Glutamatergic neuron (in vitro differentiated cells): Measurements from ENCODE around the gene PTPRN2. TPM values are rescaled to one million over a fixed set of nuclear protein-coding genes. Genes with fewer than 3 reads are reported as not detected.

Experiments used
- DNase-seq: peaks from one replicate; pipeline ENCODE4 v3.0.0; 2022
- H3K27ac Mint-ChIP-seq: one replicate; pipeline ENCODE4 v1.8.0; 2020; ENCODE audit warnings: mild to moderate bottlenecking, mixed read lengths, inconsistent platforms; ENCODE audit not compliant: unreplicated experiment
- H3K27me3 Mint-ChIP-seq: one replicate; pipeline ENCODE4 v1.8.0; 2020; ENCODE audit warnings: mild to moderate bottlenecking, moderate library complexity, mixed read lengths, inconsistent platforms; ENCODE audit not compliant: unreplicated experiment
- H3K36me3 Mint-ChIP-seq: one replicate; pipeline ENCODE4 v1.8.0; 2020; ENCODE audit warnings: mild to moderate bottlenecking, mixed read lengths, inconsistent platforms; ENCODE audit not compliant: unreplicated experiment
- H3K4me1 Mint-ChIP-seq: one replicate; pipeline ENCODE4 v1.8.0; 2020; ENCODE audit warnings: mild to moderate bottlenecking, low read depth, mixed read lengths, inconsistent platforms; ENCODE audit not compliant: unreplicated experiment
- H3K4me3 Mint-ChIP-seq: one replicate; pipeline ENCODE4 v1.8.0; 2020; ENCODE audit warnings: mild to moderate bottlenecking, mixed read lengths, inconsistent platforms; ENCODE audit not compliant: unreplicated experiment
- H3K9me3 Mint-ChIP-seq: one replicate; pipeline ENCODE4 v1.8.0; 2020; ENCODE audit warnings: mild to moderate bottlenecking, moderate library complexity, mixed read lengths, inconsistent platforms; ENCODE audit not compliant: unreplicated experiment
- total RNA-seq: library from RNA; stranded (reverse); fragmentation: NEBNext Ultra II Directional; extraction: Animal tissue kit (Norgen Biotek cat#: 25700); gene quantifications from one replicate; pipeline ENCODE4 v1.2.1, GENCODE V29; 2021; ENCODE audit not compliant: unreplicated experiment
- TF ChIP-seq, protein P1 (sequence below): fragments of 200-600 bp; sonication (generic); IDR thresholded peaks from one replicate; pipeline ENCODE4 v1.5.0; 2021; ENCODE audit not compliant: partially characterized antibody, unreplicated experiment

PTPRN2 gene
- total RNA-seq, 1 donor from 2014 or later = 49.0 TPM

GRCh38 chr7:157597562-157597961 is 990.1 kb downstream of the PTPRN2 start:
- DNase-seq = no peak
- Mint-ChIP-seq H3K36me3 (peaks cover 7% of the 10 kb centered on the region), H3K4me1 (no peaks in the 10 kb centered on the region), H3K4me3 (no peak overlapping the region), H3K27me3 (peaks cover 10% of the 10 kb centered on the region), H3K9me3 (peaks cover 7% of the 10 kb centered on the region), H3K27ac (no peak overlapping the region)
- TF ChIP-seq, protein P1, sequence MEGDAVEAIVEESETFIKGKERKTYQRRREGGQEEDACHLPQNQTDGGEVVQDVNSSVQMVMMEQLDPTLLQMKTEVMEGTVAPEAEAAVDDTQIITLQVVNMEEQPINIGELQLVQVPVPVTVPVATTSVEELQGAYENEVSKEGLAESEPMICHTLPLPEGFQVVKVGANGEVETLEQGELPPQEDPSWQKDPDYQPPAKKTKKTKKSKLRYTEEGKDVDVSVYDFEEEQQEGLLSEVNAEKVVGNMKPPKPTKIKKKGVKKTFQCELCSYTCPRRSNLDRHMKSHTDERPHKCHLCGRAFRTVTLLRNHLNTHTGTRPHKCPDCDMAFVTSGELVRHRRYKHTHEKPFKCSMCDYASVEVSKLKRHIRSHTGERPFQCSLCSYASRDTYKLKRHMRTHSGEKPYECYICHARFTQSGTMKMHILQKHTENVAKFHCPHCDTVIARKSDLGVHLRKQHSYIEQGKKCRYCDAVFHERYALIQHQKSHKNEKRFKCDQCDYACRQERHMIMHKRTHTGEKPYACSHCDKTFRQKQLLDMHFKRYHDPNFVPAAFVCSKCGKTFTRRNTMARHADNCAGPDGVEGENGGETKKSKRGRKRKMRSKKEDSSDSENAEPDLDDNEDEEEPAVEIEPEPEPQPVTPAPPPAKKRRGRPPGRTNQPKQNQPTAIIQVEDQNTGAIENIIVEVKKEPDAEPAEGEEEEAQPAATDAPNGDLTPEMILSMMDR = no peak

DNA sequence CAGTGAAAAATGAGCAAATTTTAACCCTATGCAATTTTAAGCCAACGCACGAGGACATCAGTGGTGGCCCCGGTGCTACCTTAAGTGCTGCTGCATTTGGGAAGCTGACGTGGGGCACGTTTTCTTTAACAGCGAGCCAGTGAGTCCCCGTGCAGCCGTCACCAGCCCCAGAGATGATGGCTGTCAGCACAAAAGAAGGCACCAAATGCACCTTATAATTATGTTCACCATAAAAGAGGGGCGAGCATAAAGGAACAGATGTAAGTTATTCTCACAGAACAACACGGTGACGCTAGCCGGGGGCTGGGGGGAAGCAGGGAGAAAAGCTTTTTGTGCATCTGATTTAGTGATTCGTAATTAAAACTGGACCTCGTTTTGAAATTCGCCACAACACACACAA is 990.7 kb downstream of the PTPRN2 start:
- Mint-ChIP-seq H3K27ac (no peak overlapping the region), H3K9me3 (peaks cover 13% of the 10 kb centered on the region), H3K4me3 (no peak overlapping the region), H3K4me1 (no peaks in the 10 kb centered on the region), H3K27me3 (peaks cover 13% of the 10 kb centered on the region), H3K36me3 (peaks cover 14% of the 10 kb centered on the region)
- TF ChIP-seq, protein P1 = no peak
- DNase-seq = no peak

GRCh38 chr7:157596471-157596870 is 991.2 kb downstream of the PTPRN2 start:
- TF ChIP-seq, protein P1 = no peak

DNA sequence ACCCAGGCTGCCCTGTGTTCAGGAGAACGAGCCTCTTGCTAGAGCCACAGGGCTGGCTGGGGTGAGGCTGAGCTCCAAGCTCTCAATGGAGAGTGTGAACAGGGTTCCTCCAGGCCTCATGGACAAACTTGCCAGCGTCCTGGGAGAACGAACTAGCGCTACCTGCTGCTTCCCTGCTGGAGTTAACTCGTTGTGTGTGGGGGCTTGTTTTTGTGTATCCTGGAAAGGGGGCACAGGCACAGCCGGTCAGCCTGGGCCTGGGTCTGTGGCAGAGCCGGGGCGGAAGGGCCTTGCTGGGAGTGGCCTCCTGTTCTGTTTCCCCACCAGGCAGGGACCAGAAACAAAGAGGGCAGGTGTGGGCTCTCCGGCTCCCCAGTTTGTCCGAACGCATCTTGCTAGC is 991.6 kb downstream of the PTPRN2 start:
- Mint-ChIP-seq H3K4me3 (no peak overlapping the region), H3K9me3 (peaks cover 13% of the 10 kb centered on the region), H3K4me1 (no peaks in the 10 kb centered on the region)

More at GRCh38 chr7:157596471-157596870, 991.2 kb downstream of the PTPRN2 start:
- Mint-ChIP-seq H3K36me3 (peaks cover 18% of the 10 kb centered on the region), H3K9me3 (peaks cover 13% of the 10 kb centered on the region), H3K4me1 (no peaks in the 10 kb centered on the region), H3K27ac (no peak overlapping the region), H3K27me3 (peaks cover 13% of the 10 kb centered on the region), H3K4me3 (no peak overlapping the region)
- DNase-seq = no peak

GRCh38 chr7:157595086-157595855 is 992.4 kb downstream of the PTPRN2 start:
- H3K36me3 Mint-ChIP-seq = peaks cover 19% of the 10 kb centered on the region
- H3K9me3 Mint-ChIP-seq = peaks cover 13% of the 10 kb centered on the region
- no peak overlapping the region for H3K27ac Mint-ChIP-seq
- peak; percentile 3 for DNase-seq
- peaks cover 15% of the 10 kb centered on the region for H3K27me3 Mint-ChIP-seq
- TF ChIP-seq, protein P1 = no peak
- H3K4me3 Mint-ChIP-seq = no peak overlapping the region
- H3K4me1 Mint-ChIP-seq = no peaks in the 10 kb centered on the region

More for the DNA sequence above, 991.6 kb downstream of the PTPRN2 start:
- TF ChIP-seq, protein P1 = no peak
- Mint-ChIP-seq H3K27me3 (peaks cover 13% of the 10 kb centered on the region), H3K27ac (no peak overlapping the region), H3K36me3 (peaks cover 19% of the 10 kb centered on the region)
- DNase-seq = no peak
